IPS-15b (cell line): ENCODE data around the gene NUP50.

ENCODE experiments used
- H3K27me3 ChIP-seq: one replicate; pipeline ENCODE4 v1.6.1; 2013; ENCODE audit warnings: low read length; ENCODE audit not compliant: control insufficient read depth, insufficient read depth
- H3K36me3 ChIP-seq: one replicate; pipeline ENCODE4 v1.6.1; 2013; ENCODE audit warnings: low read length; ENCODE audit not compliant: control insufficient read depth, insufficient read depth
- H3K4me1 ChIP-seq: one replicate; pipeline ENCODE4 v1.6.1; 2013; ENCODE audit warnings: mild to moderate bottlenecking, low read length; ENCODE audit not compliant: control insufficient read depth, insufficient read depth
- H3K4me3 ChIP-seq: one replicate; pipeline ENCODE4 v1.5.1; 2013; ENCODE audit warnings: low read depth, low read length
- H3K9ac ChIP-seq: one replicate; pipeline ENCODE4 v1.6.1; 2013; ENCODE audit warnings: low read depth, mild to moderate bottlenecking, low read length
- H3K9me3 ChIP-seq: one replicate; pipeline ENCODE4 v1.6.1; 2013; ENCODE audit warnings: mild to moderate bottlenecking, low read length; ENCODE audit not compliant: control insufficient read depth, insufficient read depth

Gene NUP50

GRCh38 chr22:45207533-45207932, 43.8 kb downstream of the NUP50 start:
- H3K4me1 ChIP-seq: peaks cover 3% of the 10 kb centered on the region
- no peak overlapping the region for H3K4me3 ChIP-seq
- H3K36me3 ChIP-seq: peaks cover 24% of the 10 kb centered on the region
- no peaks in the 10 kb centered on the region for H3K9me3 ChIP-seq
- no peak overlapping the region for H3K9ac ChIP-seq
- H3K27me3 ChIP-seq: no peaks in the 10 kb centered on the region

GRCh38 chr22:45207981-45208664, 44.4 kb downstream of the NUP50 start:
- H3K36me3 ChIP-seq: peaks cover 20% of the 10 kb centered on the region
- peaks cover 8% of the 10 kb centered on the region for H3K4me1 ChIP-seq
- H3K9me3 ChIP-seq: no peaks in the 10 kb centered on the region
- no peaks in the 10 kb centered on the region for H3K27me3 ChIP-seq
- no peak overlapping the region for H3K4me3 ChIP-seq
- H3K9ac ChIP-seq: no peak overlapping the region

GRCh38 chr22:45208696-45208992, 44.9 kb downstream of the NUP50 start:
- H3K9ac ChIP-seq: no peak overlapping the region
- no peaks in the 10 kb centered on the region for H3K9me3 ChIP-seq
- H3K36me3 ChIP-seq: peaks cover 20% of the 10 kb centered on the region
- H3K27me3 ChIP-seq: no peaks in the 10 kb centered on the region
- H3K4me3 ChIP-seq: no peak overlapping the region
- peaks cover 8% of the 10 kb centered on the region for H3K4me1 ChIP-seq

GRCh38 chr22:45208993-45209838, 45.5 kb downstream of the NUP50 start:
- no peaks in the 10 kb centered on the region for H3K27me3 ChIP-seq
- no peak overlapping the region for H3K4me3 ChIP-seq
- H3K9ac ChIP-seq: no peak overlapping the region

DNA sequence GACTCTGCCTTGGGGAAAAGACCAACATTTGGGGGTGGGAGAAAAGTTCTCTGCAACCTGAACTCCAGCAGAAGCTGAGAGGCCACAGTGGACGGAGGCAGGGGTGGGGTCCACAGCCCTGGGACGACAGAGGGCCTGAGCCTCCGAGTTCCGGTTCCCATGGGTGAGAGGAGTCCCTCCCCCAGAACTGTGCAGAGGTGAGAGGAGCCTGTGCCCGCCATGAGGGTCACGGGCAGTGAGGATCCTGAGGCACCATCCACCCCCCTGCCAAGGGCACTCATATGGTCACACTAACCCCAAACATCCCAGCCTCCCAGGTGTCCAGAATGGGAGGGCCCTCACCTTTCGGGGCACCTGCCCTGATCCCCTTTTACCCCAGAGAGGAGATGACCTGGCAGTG, 46.4 kb downstream of the NUP50 start:
- Histone ChIP-seq H3K4me3 (no peak overlapping the region), H3K9me3 (no peaks in the 10 kb centered on the region), H3K36me3 (peaks cover 14% of the 10 kb centered on the region), H3K9ac (no peak overlapping the region), H3K27me3 (no peaks in the 10 kb centered on the region), H3K4me1 (peaks cover 8% of the 10 kb centered on the region)

More at GRCh38 chr22:45208993-45209838, 45.5 kb downstream of the NUP50 start:
- Histone ChIP-seq H3K4me1 (peaks cover 8% of the 10 kb centered on the region), H3K36me3 (peaks cover 17% of the 10 kb centered on the region), H3K9me3 (no peaks in the 10 kb centered on the region)

GRCh38 chr22:45210577-45210976, 46.9 kb downstream of the NUP50 start:
- Histone ChIP-seq H3K4me1 (peaks cover 8% of the 10 kb centered on the region), H3K27me3 (no peaks in the 10 kb centered on the region), H3K36me3 (peaks cover 12% of the 10 kb centered on the region), H3K9ac (no peak overlapping the region), H3K9me3 (no peaks in the 10 kb centered on the region), H3K4me3 (no peak overlapping the region)

GRCh38 chr22:45210991-45211390, 47.3 kb downstream of the NUP50 start:
- H3K36me3 ChIP-seq: peaks cover 12% of the 10 kb centered on the region
- no peaks in the 10 kb centered on the region for H3K27me3 ChIP-seq
- no peak overlapping the region for H3K9ac ChIP-seq
- H3K4me3 ChIP-seq: no peak overlapping the region
- no peaks in the 10 kb centered on the region for H3K9me3 ChIP-seq
- H3K4me1 ChIP-seq: peaks cover 8% of the 10 kb centered on the region

GRCh38 chr22:45211435-45211834, 47.7 kb downstream of the NUP50 start:
- Histone ChIP-seq H3K9me3 (no peaks in the 10 kb centered on the region), H3K4me3 (no peak overlapping the region), H3K36me3 (peaks cover 12% of the 10 kb centered on the region), H3K27me3 (no peaks in the 10 kb centered on the region), H3K4me1 (peaks cover 8% of the 10 kb centered on the region), H3K9ac (no peak overlapping the region)

- Histone ChIP-seq H3K4me1 (peaks cover 8% of the 10 kb centered on the region), H3K9ac (no peak overlapping the region), H3K9me3 (no peaks in the 10 kb centered on the region), H3K36me3 (peaks cover 12% of the 10 kb centered on the region), H3K4me3 (no peak overlapping the region), H3K27me3 (no peaks in the 10 kb centered on the region)
Observed at GRCh38 chr22:45211848-45212247, 48.1 kb downstream of the NUP50 start.

DNA sequence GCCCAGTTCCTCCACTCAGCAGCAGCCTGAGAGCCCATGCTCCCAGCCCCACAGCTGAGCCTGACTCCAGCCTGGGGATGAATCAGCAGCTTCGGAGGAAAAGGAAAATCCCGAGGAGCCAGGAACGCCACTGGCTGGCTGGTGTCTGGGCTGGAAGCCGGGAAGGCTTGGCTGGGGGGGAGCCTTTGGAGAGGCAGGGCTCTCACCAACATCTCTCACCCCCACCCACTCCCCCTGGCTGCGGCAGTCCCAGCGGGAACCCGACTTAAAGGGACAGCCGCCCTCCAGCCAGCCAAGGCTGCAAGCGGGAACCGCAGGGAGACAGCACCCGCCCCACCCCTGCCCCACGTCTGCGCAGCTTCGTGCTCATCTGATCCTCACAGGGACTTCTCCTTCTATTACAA, 48.6 kb downstream of the NUP50 start:
- Histone ChIP-seq H3K9me3 (no peaks in the 10 kb centered on the region), H3K36me3 (peaks cover 12% of the 10 kb centered on the region), H3K9ac (no peak overlapping the region), H3K4me1 (peaks cover 8% of the 10 kb centered on the region), H3K27me3 (no peaks in the 10 kb centered on the region), H3K4me3 (no peak overlapping the region)

DNA sequence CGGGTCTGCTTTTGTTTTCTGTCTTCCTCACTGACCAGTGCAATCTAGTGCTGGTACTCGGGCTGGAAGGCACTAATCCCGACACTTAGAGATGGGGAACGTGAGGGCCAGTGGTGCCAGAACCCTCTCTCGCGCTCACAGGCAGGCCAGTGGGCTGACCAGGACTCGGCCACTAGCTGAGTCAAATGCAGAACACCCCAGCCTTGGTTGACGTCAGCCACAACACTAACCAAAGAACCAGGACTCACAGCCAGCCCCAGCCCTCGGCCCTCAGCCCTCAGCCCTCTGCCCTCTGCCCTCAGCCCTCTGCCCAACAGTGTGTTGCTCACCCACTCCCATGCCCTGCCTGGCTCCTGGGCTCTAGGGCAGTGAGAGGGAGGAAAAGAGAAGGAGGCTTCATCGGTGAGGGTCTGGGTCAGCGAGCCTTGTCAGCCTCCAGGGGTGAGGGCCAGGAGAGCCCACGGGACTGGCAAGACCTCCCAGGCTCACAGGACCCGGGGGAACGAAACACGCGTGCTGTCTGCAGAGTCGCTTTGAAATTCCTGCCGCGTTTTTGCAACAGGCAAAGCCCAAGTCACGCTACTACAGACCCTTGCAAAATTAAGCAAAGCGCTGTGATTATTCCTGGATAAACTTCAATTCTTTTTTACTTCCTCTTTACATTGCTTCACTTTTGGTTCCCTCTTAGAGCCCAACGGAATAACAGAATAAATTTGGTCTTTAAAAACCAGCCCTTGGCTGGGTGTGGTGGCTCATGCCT, 49.4 kb downstream of the NUP50 start:
- Histone ChIP-seq H3K36me3 (peaks cover 8% of the 10 kb centered on the region), H3K9me3 (no peaks in the 10 kb centered on the region), H3K4me3 (no peak overlapping the region), H3K27me3 (no peaks in the 10 kb centered on the region), H3K4me1 (peaks cover 8% of the 10 kb centered on the region), H3K9ac (no peak overlapping the region)
